Measurements from ENCODE around the gene HOXB7. TPM values are rescaled to one million over a fixed set of nuclear protein-coding genes. Genes with fewer than 3 reads are reported as not detected.
A peak's percentile ranks its signal among the peaks of the same experiment; 100 is the strongest.

HOXB7 gene
- total RNA-seq, 1 donor from 2014 or later: 2.4 TPM

- Histone ChIP-seq H3K4me1 (peaks cover 31% of the 10 kb centered on the region), H3K27me3 (ENCODE audit: low read depth) (peaks cover 100% of the 10 kb centered on the region), H3K27ac (no peak overlapping the region), H3K4me3 (no peak overlapping the region), H3K36me3 (no peaks in the 10 kb centered on the region), H3K9me3 (no peaks in the 10 kb centered on the region)
- DNase-seq: no peak
- intact Hi-C loops (cut with DNase I): no loop called here
- ATAC-seq: no peak
- no peak for TF ChIP-seq CTCF (IDR thresholded peaks at IDR 0.05)
These were observed 3.8 kb downstream of the HOXB7 start for GRCh38 chr17:48606892-48607614.

GRCh38 chr17:48605991-48606891 is 4.6 kb downstream of the HOXB7 start:
- peaks cover 100% of the 10 kb centered on the region for H3K27me3 ChIP-seq (ENCODE audit: low read depth)
- H3K36me3 ChIP-seq: no peaks in the 10 kb centered on the region
- ATAC-seq (no peak), DNase-seq (no peak)
- no peaks in the 10 kb centered on the region for H3K9me3 ChIP-seq
- no peak overlapping the region for H3K4me3 ChIP-seq
- intact Hi-C loops (cut with DNase I): no loop called here
- no peak for TF ChIP-seq CTCF (IDR thresholded peaks at IDR 0.05)
- peaks cover 24% of the 10 kb centered on the region for H3K4me1 ChIP-seq
- no peak overlapping the region for H3K27ac ChIP-seq

GRCh38 chr17:48605409-48605919 is 5.4 kb downstream of the HOXB7 start:
- no peaks in the 10 kb centered on the region for H3K9me3 ChIP-seq
- H3K4me1 ChIP-seq: peaks cover 16% of the 10 kb centered on the region
- peaks cover 98% of the 10 kb centered on the region for H3K27me3 ChIP-seq (ENCODE audit: low read depth)
- intact Hi-C loops (cut with DNase I): no loop called here
- ATAC-seq (no peak), DNase-seq (no peak)
- TF ChIP-seq CTCF (IDR thresholded peaks at IDR 0.05): no peak
- no peak overlapping the region for H3K27ac ChIP-seq
- H3K36me3 ChIP-seq: no peaks in the 10 kb centered on the region
- no peak overlapping the region for H3K4me3 ChIP-seq

GRCh38 chr17:48604770-48605329 is 6.0 kb downstream of the HOXB7 start, which contains the start of gene HOXB6:
TSS of gene HOXB6 (minus strand) at chr17:48604986. CDS start at chr17:48598150, 6,836 bp downstream.
- H3K27me3 ChIP-seq (ENCODE audit: low read depth): peaks cover 98% of the 10 kb centered on the region

More at GRCh38 chr17:48604770-48605329, 6.0 kb downstream of the HOXB7 start, which contains the start of gene HOXB6:
- intact Hi-C loops (cut with DNase I): no loop called here
- Histone ChIP-seq H3K27ac (no peak within 1 kb of the TSS), H3K4me3 (peak within 1 kb of the TSS; percentile 31), H3K4me1 (peaks cover 10% of the 10 kb centered on the region), H3K9me3 (no peaks in the 10 kb centered on the region), H3K36me3 (no peaks in the 10 kb centered on the region)
- ATAC-seq (no peak), DNase-seq (no peak)
- no peak for TF ChIP-seq CTCF (IDR thresholded peaks at IDR 0.05)
